ENCODE data around the gene SLC30A2. TPM values are rescaled to one million over a fixed set of nuclear protein-coding genes. Genes with fewer than 3 reads are reported as not detected.

SLC30A2 gene
- total RNA-seq, 2 donors from 2014 or later: 0.05 to 0.34 TPM

DNA sequence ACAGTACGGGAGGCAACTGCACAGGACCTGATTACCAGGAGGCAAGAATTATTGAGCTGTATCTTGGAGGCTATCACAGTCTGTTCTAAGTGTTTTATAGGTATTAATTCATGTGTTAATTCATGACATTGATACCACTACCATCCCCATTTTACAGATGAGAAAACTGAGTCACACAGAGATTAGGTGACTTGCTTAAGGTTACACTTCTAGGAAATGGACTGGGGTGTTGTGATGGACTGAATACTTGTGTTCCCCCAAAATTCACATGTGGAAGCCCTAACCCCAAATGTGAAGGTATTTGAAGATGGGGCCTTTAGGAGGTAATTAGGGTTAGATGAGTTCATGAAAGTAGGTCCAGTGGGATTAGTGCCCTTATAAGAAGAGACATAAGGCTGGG, 31.6 kb upstream of the SLC30A2 start:
- 90% methylated on average over 1 of the region's 1 CpG for WGBS
- DNase-seq (ENCODE audit: low spot score): no peak
- intact Hi-C loops (cut with DNase I): no loop called here
- no peak overlapping the region for H3K4me3 ChIP-seq
- no peaks in the 10 kb centered on the region for H3K27me3 ChIP-seq (replicated peaks; ENCODE audit: insufficient read depth)
- TF ChIP-seq, protein P1, sequence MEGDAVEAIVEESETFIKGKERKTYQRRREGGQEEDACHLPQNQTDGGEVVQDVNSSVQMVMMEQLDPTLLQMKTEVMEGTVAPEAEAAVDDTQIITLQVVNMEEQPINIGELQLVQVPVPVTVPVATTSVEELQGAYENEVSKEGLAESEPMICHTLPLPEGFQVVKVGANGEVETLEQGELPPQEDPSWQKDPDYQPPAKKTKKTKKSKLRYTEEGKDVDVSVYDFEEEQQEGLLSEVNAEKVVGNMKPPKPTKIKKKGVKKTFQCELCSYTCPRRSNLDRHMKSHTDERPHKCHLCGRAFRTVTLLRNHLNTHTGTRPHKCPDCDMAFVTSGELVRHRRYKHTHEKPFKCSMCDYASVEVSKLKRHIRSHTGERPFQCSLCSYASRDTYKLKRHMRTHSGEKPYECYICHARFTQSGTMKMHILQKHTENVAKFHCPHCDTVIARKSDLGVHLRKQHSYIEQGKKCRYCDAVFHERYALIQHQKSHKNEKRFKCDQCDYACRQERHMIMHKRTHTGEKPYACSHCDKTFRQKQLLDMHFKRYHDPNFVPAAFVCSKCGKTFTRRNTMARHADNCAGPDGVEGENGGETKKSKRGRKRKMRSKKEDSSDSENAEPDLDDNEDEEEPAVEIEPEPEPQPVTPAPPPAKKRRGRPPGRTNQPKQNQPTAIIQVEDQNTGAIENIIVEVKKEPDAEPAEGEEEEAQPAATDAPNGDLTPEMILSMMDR (IDR thresholded peaks at IDR 0.05): no peak
- TF ChIP-seq POLR2A (IDR thresholded peaks at IDR 0.05): no peak
- TF ChIP-seq POLR2AphosphoS5 (IDR thresholded peaks at IDR 0.05): no peak
- no peaks in the 10 kb centered on the region for H3K36me3 ChIP-seq
- H3K27ac ChIP-seq: no peak overlapping the region
- no peaks in the 10 kb centered on the region for H3K4me1 ChIP-seq (replicated peaks)
- no peaks in the 10 kb centered on the region for H3K9me3 ChIP-seq

DNA sequence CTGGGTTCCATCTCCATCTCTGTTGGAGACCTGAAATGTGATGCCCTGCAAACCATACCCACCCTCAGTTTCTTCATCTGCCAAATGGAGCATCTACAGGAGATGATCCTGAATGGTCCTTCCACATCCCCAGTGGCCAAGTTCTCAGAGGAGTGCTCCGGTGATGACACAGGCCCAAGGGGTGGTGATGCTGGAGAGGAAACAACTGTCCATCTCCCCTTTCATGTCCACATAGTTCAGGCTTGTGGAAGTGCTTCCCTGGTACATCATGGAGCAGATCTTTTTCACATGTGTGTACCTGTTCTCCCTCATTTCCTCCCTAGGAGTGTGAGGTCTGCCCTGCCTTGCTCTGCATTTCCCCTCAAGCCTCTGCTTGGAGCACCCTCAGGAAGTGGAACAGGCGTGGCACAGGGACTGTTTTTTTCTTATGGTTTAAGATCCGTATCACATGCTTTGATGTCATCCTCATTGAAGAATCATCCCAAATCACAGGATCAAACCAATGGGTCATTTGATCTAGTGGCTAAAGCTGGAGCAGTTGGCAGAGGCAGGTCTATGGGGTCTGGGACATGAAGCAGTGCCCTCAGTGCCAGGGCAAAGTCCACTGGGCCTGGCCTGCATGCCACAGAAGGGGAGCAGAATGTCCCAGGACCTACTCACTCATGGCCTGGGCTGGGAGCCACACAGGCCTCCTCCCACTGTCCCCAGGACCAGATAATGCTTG, 29.7 kb upstream of the SLC30A2 start:
- DNase-seq (ENCODE audit: low spot score): no peak
- WGBS: 85% methylated on average over 3 of the region's 3 CpGs

DNA sequence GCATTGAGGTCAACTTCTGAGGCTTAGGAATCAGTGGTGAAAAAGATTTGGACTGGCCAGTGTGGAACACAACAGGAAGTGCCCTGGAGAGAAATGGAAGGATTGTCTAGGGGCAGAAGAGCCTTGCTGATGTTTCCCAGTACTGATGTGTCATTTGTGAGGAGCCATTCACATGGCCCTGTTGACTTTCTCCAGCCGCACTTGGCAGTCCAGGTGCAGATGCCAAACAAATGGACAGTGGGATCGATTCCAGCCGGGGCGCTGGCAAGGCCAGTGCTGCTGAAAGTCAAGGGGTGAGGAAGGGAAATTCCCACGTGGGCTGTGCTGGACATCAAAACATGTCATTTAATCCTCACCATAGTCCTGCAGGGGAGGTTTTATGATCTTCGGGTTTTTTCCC, 26.4 kb upstream of the SLC30A2 start:
- intact Hi-C loops (cut with DNase I): no loop called here
- H3K27ac ChIP-seq: no peak overlapping the region
- 30% methylated on average over 6 of the region's 6 CpGs for WGBS
- TF ChIP-seq POLR2AphosphoS5 (IDR thresholded peaks at IDR 0.05): no peak
- no peak for TF ChIP-seq POLR2A (IDR thresholded peaks at IDR 0.05)
- TF ChIP-seq, protein P1 (IDR thresholded peaks at IDR 0.05): no peak
- H3K4me1 ChIP-seq (replicated peaks): no peaks in the 10 kb centered on the region
- H3K27me3 ChIP-seq (replicated peaks; ENCODE audit: insufficient read depth): no peaks in the 10 kb centered on the region
- no peaks in the 10 kb centered on the region for H3K9me3 ChIP-seq
- no peak for DNase-seq (ENCODE audit: low spot score)
- H3K4me3 ChIP-seq: no peak overlapping the region
- no peaks in the 10 kb centered on the region for H3K36me3 ChIP-seq

More for the DNA sequence above, 29.7 kb upstream of the SLC30A2 start:
- no peaks in the 10 kb centered on the region for H3K36me3 ChIP-seq
- H3K4me1 ChIP-seq (replicated peaks): no peaks in the 10 kb centered on the region
- no peak overlapping the region for H3K27ac ChIP-seq
- H3K9me3 ChIP-seq: no peaks in the 10 kb centered on the region
- H3K4me3 ChIP-seq: no peak overlapping the region
- H3K27me3 ChIP-seq (replicated peaks; ENCODE audit: insufficient read depth): no peaks in the 10 kb centered on the region
- TF ChIP-seq, protein P1 (IDR thresholded peaks at IDR 0.05): no peak
- TF ChIP-seq POLR2AphosphoS5 (IDR thresholded peaks at IDR 0.05): no peak
- no peak for TF ChIP-seq POLR2A (IDR thresholded peaks at IDR 0.05)
- intact Hi-C loops (cut with DNase I): no loop called here

DNA sequence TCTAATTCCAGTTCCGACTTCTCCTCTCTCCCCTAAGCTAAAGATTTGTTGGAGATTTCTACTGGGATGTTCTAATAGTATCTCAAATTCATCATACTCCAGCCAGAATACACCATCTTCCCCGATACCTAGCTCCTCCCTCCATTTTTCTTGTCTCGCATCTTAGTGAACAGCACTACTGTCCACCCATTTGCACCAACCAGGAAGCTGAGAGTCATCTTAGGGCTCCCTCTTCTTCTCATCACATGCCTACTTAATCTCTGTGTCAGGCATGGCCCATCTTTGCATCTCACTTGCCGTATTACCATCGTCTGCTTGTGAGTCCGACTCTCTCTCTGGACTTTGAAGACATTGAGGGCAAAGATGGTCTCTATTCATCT, 25.0 kb upstream of the SLC30A2 start:
- intact Hi-C loops (cut with DNase I): no loop called here
- Histone ChIP-seq H3K36me3 (no peaks in the 10 kb centered on the region), H3K27me3 (replicated peaks; ENCODE audit: insufficient read depth) (no peaks in the 10 kb centered on the region), H3K9me3 (no peaks in the 10 kb centered on the region), H3K4me3 (no peak overlapping the region), H3K4me1 (replicated peaks) (no peaks in the 10 kb centered on the region), H3K27ac (no peak overlapping the region)
- WGBS: 87% methylated on average over 6 of the region's 6 CpGs
- DNase-seq (ENCODE audit: low spot score): no peak
- TF ChIP-seq POLR2A (IDR thresholded peaks at IDR 0.05) (no peak), POLR2AphosphoS5 (IDR thresholded peaks at IDR 0.05) (no peak)
- TF ChIP-seq, protein P1 (IDR thresholded peaks at IDR 0.05): no peak

DNA sequence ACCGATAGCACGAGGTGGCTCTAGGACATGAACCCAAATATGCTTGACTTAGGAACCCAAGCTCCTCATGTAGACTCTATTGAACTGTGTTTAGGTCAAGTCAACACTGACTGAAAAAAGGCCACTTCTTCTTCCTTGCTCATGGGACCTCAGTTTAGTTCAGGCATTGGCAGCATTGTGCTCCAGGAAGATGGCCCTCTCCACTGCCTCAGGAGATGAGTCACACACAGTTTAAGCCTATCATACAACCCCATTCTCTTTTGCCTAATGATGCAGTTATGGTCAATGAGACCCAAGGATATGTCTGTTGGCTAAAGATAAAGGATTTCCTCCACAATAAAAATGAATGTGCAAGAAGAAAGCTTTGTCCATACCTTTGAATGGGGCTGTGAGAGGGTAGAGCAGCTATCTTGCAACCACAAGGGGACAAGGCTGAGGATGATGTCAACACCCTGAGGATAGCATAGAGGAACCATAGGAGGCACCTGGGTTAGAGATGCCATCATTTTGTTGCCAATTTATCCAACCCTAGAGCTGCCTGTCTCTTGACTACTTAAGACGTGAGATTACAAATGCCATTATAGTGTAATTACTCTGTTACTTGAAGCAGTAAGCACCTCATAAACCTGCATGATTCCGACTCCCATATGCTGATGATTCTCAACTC, 24.5 kb upstream of the SLC30A2 start:
- Histone ChIP-seq H3K9me3 (no peaks in the 10 kb centered on the region), H3K27ac (no peak overlapping the region), H3K4me3 (no peak overlapping the region), H3K36me3 (no peaks in the 10 kb centered on the region), H3K27me3 (replicated peaks; ENCODE audit: insufficient read depth) (no peaks in the 10 kb centered on the region), H3K4me1 (replicated peaks) (no peaks in the 10 kb centered on the region)
- intact Hi-C loops (cut with DNase I): no loop called here
- no peak for DNase-seq (ENCODE audit: low spot score)
- 82% methylated on average over 4 of the region's 4 CpGs for WGBS
- TF ChIP-seq POLR2AphosphoS5 (IDR thresholded peaks at IDR 0.05) (no peak), POLR2A (IDR thresholded peaks at IDR 0.05) (no peak)
- TF ChIP-seq, protein P1 (IDR thresholded peaks at IDR 0.05): no peak
